Stimulated activated CD8-positive, alpha-beta memory T cell treated with anti-CD3 and anti-CD28 coated beads, Interleukin-7, amount 100 ng/mL, for 4 hours (primary cell): ENCODE measurements around the gene CDH2.
"Not testable (repeated sequence)": the region's sequence is repeated elsewhere in the genome, so short reads cannot be mapped to it uniquely, and the experiment has no call there.

ENCODE experiments used
- DNase-seq, 2 donors: peaks; one replicate each; pipeline ENCODE4 v3.0.0-alpha.2; 2020; ENCODE audit warnings: low read depth in 2 of 2

The CDH2 gene

GRCh38 chr18:27921904-27922751 is 254.8 kb downstream of the CDH2 start:
- DNase-seq: no peak

GRCh38 chr18:27921392-27921791 is 255.5 kb downstream of the CDH2 start:
- no peak for DNase-seq

GRCh38 chr18:27920836-27921235 is 256.1 kb downstream of the CDH2 start:
- no peak for DNase-seq

- not testable (repeated sequence) for DNase-seq
These were observed 270.7 kb downstream of the CDH2 start for GRCh38 chr18:27906189-27906588.

- DNase-seq: no peak
These were observed 273.0 kb downstream of the CDH2 start for GRCh38 chr18:27903906-27904305.

GRCh38 chr18:27901424-27902226 is 275.3 kb downstream of the CDH2 start:
- DNase-seq: no peak
